BJ (cell line): ENCODE data around the gene WDR82. TPM values are rescaled to one million over a fixed set of nuclear protein-coding genes. Genes with fewer than 3 reads are reported as not detected.

Experiments
- CTCF ChIA-PET: fragments of 350-600 bp; formaldehyde crosslinking; extraction: SDS; loops from one replicate; lab custom pipeline; 2021; ENCODE audit warnings: antibody characterized with exemption, inconsistent platforms; lab: Yijun Ruan, JAX
- POLR2A ChIA-PET: fragments of 300-600 bp; sonication (Branson Sonifier 250); formaldehyde crosslinking; extraction: SDS; loops from one replicate; lab custom pipeline; 2021; ENCODE audit warnings: antibody characterized with exemption; lab: Charles Lee
- DNase-seq: peaks from one replicate; pipeline ENCODE4 v3.0.0-alpha.2; 2011; ENCODE audit warnings: low read depth
- H3K27me3 ChIP-seq: 2 replicates; pipeline ENCODE4 v1.6.0; 2011; ENCODE audit warnings: low read length; ENCODE audit not compliant: control insufficient read depth, insufficient read depth
- H3K36me3 ChIP-seq: 2 replicates; pipeline ENCODE4 v1.5.1; 2011; ENCODE audit warnings: low read length; ENCODE audit not compliant: control insufficient read depth, insufficient read depth
- H3K4me3 ChIP-seq: 2 replicates; pipeline ENCODE4 v1.5.1; 2011; ENCODE audit warnings: low read depth, mild to moderate bottlenecking, control low read depth, low read length
- polyA minus RNA-seq: library from RNA; depleted of rRNA, polyadenylated mRNA; stranded (reverse); fragments of >200 nt; gene quantifications from 2 replicates; pipeline ENCODE4 v1.2.3, GENCODE V29; 2011; rRNA and poly(A)+ RNA removed
- polyA plus RNA-seq: library from polyadenylated mRNA; depleted of rRNA; stranded (reverse); fragments of >200 nt; gene quantifications from 2 replicates; pipeline ENCODE4 v1.2.3, GENCODE V29; 2011; rRNA removed
- TF ChIP-seq, protein P1 (sequence below): IDR thresholded peaks from 2 replicates; pipeline ENCODE4 v1.5.1; 2011; ENCODE audit warnings: low read depth, mild to moderate bottlenecking, control low read depth, inconsistent platforms, low read length, moderate library complexity; ENCODE audit not compliant: insufficient read depth

WDR82 gene, protein sequence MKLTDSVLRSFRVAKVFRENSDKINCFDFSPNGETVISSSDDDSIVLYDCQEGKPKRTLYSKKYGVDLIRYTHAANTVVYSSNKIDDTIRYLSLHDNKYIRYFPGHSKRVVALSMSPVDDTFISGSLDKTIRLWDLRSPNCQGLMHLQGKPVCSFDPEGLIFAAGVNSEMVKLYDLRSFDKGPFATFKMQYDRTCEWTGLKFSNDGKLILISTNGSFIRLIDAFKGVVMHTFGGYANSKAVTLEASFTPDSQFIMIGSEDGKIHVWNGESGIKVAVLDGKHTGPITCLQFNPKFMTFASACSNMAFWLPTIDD
- polyA plus RNA-seq (42.3 and 62.8 TPM in 2 replicates), polyA minus RNA-seq (40.4 and 42.9 TPM in 2 replicates)

DNA sequence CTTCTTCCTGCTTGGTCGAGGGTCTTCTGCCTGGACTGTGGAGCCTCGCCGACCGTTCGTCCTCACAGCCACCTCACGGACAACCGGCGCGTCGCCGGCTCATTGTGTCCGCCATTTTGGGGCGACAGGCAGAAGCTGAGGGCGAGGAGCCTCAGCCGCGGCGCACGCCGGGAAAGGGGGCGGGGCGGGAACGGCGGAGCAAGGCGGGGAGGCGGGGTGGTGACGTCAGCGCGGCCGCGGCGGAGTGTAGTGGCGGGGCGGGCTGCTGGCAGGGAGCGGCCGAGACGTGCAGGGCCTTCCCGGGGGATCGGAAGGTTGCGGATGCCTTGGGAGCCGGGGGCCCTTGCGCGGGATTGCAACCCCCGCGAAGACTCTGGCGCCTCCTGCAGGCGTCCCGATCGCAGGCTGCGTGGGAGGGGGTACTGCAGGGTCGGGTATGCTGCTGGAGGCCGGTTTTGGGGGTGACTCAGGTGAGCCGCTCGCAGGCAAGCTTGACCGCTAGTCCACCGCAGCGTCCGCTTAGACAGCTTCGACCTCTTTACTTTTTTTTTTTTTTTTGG is at the start of gene WDR82:
TSS of gene WDR82 (minus strand) at position 140 of the 560 bp plus-strand sequence. CDS start 288 bp downstream, outside the sequence.
- Histone ChIP-seq H3K27me3 (no peaks in the 10 kb centered on the region), H3K4me3 (peak within 1 kb of the TSS; percentile 68), H3K36me3 (peaks cover 1% of the 10 kb centered on the region; the same call in 1 of the 2 replicates)
- POLR2A ChIA-PET = interaction anchor here (0.6 to 2.0 kb wide), 5 partner anchors 9 to 750 kb away, joined by 3 to 19 read pairs (median 5); partner anchors contain the start of genes GLYCTK and TWF2
- DNase-seq = peak; percentile 42
- TF ChIP-seq, protein P1, sequence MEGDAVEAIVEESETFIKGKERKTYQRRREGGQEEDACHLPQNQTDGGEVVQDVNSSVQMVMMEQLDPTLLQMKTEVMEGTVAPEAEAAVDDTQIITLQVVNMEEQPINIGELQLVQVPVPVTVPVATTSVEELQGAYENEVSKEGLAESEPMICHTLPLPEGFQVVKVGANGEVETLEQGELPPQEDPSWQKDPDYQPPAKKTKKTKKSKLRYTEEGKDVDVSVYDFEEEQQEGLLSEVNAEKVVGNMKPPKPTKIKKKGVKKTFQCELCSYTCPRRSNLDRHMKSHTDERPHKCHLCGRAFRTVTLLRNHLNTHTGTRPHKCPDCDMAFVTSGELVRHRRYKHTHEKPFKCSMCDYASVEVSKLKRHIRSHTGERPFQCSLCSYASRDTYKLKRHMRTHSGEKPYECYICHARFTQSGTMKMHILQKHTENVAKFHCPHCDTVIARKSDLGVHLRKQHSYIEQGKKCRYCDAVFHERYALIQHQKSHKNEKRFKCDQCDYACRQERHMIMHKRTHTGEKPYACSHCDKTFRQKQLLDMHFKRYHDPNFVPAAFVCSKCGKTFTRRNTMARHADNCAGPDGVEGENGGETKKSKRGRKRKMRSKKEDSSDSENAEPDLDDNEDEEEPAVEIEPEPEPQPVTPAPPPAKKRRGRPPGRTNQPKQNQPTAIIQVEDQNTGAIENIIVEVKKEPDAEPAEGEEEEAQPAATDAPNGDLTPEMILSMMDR = peak; percentile 69
- CTCF ChIA-PET = interaction anchor here (0.6 to 1.9 kb wide), 12 partner anchors 9 to 82 kb away, joined by 3 to 9 read pairs (median 4); partner anchors contain the start of genes GLYCTK and TLR9

DNA sequence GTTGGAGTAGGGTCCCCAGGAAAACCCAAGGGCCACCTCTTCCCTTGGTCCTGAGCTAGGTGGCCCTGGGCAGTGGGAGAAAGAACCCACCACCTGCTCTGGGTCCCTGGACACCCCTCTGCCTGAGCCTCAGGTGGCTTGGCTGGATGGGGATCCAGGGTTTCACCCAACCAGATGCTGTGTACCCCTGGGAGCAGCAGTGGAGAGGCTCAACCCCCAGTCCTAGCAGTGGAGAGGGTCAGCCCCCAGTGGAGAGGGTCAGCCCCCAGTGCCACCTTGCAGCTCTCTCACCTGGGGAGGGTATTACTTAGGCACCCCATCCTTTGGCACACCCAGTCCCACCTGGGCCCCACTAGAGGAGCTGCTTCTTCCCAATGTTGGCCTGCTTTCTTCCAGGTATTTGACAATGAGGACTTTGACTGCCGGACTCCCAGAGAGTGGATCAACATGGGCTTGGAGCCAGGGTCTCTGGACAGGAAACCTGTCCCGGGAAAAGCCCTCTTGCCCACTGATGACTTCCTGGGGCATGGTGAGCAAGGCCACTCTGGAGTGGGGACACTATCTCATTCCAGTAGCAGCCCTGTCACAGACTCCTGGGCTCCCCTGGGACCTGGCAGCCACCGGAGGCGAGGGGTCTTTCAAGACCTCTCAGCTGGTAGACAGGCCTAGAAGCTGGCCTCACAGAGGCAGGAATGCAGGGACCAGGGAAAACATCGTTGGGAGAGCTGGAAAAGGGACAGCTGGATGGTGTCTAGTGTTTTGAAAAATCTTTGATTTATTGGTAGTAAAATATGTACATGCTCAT is 49.2 kb upstream of the WDR82 start:
- ChIA-PET POLR2A (no interaction called here), CTCF (interaction anchor here (1.0 to 2.5 kb wide), 3 partner anchors 10 to 37 kb away, joined by 3 to 17 read pairs (median 4); no protein-coding TSS in a partner anchor)
- no peak for DNase-seq
- no peaks in the 10 kb centered on the region; the same call in 1 of the 2 replicates for H3K36me3 ChIP-seq
- no peak overlapping the region for H3K4me3 ChIP-seq
- TF ChIP-seq, protein P1 = no peak
- H3K27me3 ChIP-seq = no peaks in the 10 kb centered on the region

DNA sequence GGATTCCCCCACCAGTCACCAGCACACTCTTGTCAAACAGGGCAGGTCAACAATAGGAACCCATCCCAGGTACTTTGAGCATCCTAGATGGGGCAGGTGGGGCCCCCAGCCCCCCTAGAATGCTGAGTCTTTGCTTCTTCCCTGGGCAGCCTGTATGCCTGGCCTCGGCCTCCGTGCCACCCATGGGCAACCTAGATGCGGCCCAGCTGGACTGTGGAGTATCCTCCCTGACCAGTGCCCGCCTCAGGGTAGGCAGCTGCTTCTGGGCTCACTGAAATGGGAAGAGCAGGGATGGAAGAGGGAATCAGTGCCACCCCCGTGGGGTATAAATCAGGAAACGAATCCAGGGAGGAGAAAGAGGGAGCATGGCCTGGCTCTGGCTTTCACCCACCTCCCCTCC is 48.5 kb upstream of the WDR82 start:
- ChIA-PET CTCF (interaction anchor here (1.0 to 2.5 kb wide), 3 partner anchors 11 to 36 kb away, joined by 3 to 17 read pairs (median 4); no protein-coding TSS in a partner anchor), POLR2A (no interaction called here)
- Histone ChIP-seq H3K27me3 (no peaks in the 10 kb centered on the region), H3K4me3 (no peak overlapping the region), H3K36me3 (no peaks in the 10 kb centered on the region)
- DNase-seq = no peak
- TF ChIP-seq, protein P1 = no peak

DNA sequence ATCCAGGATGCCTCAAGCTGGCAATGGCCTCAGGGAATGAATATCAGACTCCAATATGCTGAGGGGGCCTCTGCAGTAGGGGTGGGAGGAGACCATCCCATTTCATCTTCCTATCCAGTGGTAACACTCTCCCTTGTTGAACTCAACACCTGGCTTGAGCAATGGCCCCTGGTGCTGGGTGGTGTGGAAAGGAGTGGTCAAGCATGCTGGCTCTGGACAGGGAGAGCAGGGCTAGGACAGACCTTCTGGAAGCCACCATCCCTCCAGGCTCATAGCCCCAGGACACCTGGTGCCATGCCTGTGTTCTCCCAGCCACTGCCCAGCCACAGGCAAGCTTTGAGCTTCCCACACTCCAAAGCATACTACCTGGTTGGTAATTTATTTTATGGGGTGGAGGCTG is 47.2 kb upstream of the WDR82 start:
- CTCF ChIA-PET = no interaction called here
- POLR2A ChIA-PET = no interaction called here
- H3K36me3 ChIP-seq = no peaks in the 10 kb centered on the region
- H3K4me3 ChIP-seq = no peak overlapping the region
- H3K27me3 ChIP-seq = no peaks in the 10 kb centered on the region
- TF ChIP-seq, protein P1 = no peak
- DNase-seq = no peak
